ENCODE data around the gene COA1. TPM values are rescaled to one million over a fixed set of nuclear protein-coding genes. Genes with fewer than 3 reads are reported as not detected.
"Not testable (repeated sequence)": the region's sequence is repeated elsewhere in the genome, so short reads cannot be mapped to it uniquely, and the experiment has no call there.

COA1 gene
- total RNA-seq, 2 donors from 2014 or later, result 36.8 to 52.4 TPM

GRCh38 chr7:43747328-43748105 lies 18.2 kb upstream of the COA1 start:
- Histone ChIP-seq H3K4me3 (no peak overlapping the region), H3K4me1 (no peaks in the 10 kb centered on the region), H3K27me3 (no peaks in the 10 kb centered on the region), H3K27ac (no peak overlapping the region), H3K9me3 (no peaks in the 10 kb centered on the region), H3K36me3 (replicated peaks in 1 of 2; ENCODE audit: insufficient read depth in 1 of 2, low read depth in 2 of 2) (no peaks in the 10 kb centered on the region)
- no peak for ATAC-seq
- intact Hi-C loops (cut with DNase I), result no loop called here
- WGBS, 2 donors, result 78 to 80% methylated on average over 9 of the region's 9 CpGs
- TF ChIP-seq POLR2A (IDR thresholded peaks at IDR 0.05), result no peak
- TF ChIP-seq, protein P1, sequence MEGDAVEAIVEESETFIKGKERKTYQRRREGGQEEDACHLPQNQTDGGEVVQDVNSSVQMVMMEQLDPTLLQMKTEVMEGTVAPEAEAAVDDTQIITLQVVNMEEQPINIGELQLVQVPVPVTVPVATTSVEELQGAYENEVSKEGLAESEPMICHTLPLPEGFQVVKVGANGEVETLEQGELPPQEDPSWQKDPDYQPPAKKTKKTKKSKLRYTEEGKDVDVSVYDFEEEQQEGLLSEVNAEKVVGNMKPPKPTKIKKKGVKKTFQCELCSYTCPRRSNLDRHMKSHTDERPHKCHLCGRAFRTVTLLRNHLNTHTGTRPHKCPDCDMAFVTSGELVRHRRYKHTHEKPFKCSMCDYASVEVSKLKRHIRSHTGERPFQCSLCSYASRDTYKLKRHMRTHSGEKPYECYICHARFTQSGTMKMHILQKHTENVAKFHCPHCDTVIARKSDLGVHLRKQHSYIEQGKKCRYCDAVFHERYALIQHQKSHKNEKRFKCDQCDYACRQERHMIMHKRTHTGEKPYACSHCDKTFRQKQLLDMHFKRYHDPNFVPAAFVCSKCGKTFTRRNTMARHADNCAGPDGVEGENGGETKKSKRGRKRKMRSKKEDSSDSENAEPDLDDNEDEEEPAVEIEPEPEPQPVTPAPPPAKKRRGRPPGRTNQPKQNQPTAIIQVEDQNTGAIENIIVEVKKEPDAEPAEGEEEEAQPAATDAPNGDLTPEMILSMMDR (IDR thresholded peaks at IDR 0.05), result no peak
- DNase-seq, result no peak

DNA sequence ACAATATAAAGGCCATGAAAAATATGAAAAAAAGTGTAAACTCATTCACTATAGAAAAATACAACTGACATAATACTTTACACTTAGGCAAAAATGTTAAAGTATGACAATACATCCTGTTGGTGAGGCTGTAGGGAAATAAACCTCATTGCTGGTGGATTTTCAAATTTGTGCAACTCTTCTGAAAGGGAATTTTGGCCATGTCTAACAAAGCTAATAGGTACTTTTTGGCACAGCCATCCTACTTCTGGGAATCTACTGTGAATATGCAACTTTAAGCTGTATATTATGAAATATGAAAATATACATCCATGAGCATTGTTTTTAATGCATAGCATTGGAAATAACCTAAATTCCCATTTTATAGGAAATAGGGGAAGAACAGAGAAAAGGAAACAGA lies 13.4 kb upstream of the COA1 start:
- no peaks in the 10 kb centered on the region for H3K9me3 ChIP-seq
- no peaks in the 10 kb centered on the region for H3K27me3 ChIP-seq
- no peak overlapping the region for H3K4me3 ChIP-seq
- ATAC-seq, result no peak
- TF ChIP-seq POLR2A (IDR thresholded peaks at IDR 0.05), result no peak
- TF ChIP-seq, protein P1 (IDR thresholded peaks at IDR 0.05), result no peak
- DNase-seq, result no peak
- H3K27ac ChIP-seq, result no peak overlapping the region
- H3K4me1 ChIP-seq, result no peaks in the 10 kb centered on the region
- intact Hi-C loops (cut with DNase I), result no loop called here
- H3K36me3 ChIP-seq (replicated peaks in 1 of 2; ENCODE audit: insufficient read depth in 1 of 2, low read depth in 2 of 2), result no peaks in the 10 kb centered on the region

DNA sequence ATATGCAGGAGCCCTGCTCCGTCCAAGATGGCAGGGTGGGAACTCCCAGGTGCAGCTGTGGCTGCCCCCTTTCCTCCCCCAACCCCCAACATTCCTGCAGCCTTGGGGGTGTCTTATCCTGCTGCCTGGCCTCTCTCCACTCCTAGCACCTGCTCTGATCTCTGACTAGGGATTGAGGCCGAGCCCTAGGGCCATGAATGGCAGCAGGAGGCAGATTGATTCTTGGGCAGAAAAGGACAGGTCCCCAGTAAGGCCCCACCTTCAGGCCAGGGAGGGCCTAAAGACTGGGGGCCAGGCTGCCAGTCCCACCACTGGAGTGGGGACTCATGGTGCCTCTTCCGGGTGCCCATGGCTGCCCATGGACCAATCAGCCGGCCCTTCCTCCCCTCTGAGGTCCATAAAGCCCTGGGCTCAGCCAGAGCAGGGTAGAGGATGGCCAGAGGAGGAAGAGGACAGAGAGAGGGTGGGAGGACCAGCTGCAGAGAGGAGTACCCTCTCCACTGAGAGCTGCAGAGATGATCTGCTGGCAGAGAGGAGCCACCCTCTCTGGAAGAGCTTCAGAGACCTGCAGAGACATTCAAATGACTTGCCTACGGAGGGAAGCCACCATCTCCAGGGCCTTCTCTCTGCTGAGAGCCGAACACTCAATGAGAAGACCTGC lies 8.3 kb upstream of the COA1 start:
- Histone ChIP-seq H3K4me3 (no peak overlapping the region), H3K27me3 (no peaks in the 10 kb centered on the region), H3K36me3 (replicated peaks in 1 of 2; ENCODE audit: insufficient read depth in 1 of 2, low read depth in 2 of 2) (no peaks in the 10 kb centered on the region), H3K9me3 (no peaks in the 10 kb centered on the region), H3K27ac (no peak overlapping the region), H3K4me1 (no peaks in the 10 kb centered on the region)
- no peak for DNase-seq
- intact Hi-C loops (cut with DNase I), result no loop called here
- 87 to 88% methylated on average over 3 to 6 of the region's 6 CpGs for WGBS, 2 donors
- ATAC-seq, result no peak
- TF ChIP-seq, protein P1 (IDR thresholded peaks at IDR 0.05), result no peak
- TF ChIP-seq POLR2A (IDR thresholded peaks at IDR 0.05), result no peak

- DNase-seq (no peak), ATAC-seq (peak; percentile 79)
- intact Hi-C loops (cut with DNase I), result no loop called here
- 44 to 52% methylated on average over 2 of the region's 2 CpGs for WGBS, 2 donors
- Histone ChIP-seq H3K36me3 (replicated peaks in 1 of 2; ENCODE audit: insufficient read depth in 1 of 2, low read depth in 2 of 2) (no peaks in the 10 kb centered on the region), H3K27me3 (no peaks in the 10 kb centered on the region), H3K4me3 (no peak overlapping the region), H3K4me1 (no peaks in the 10 kb centered on the region), H3K9me3 (no peaks in the 10 kb centered on the region), H3K27ac (peak overlapping the region in 1 of 4 donors; percentile 28)
- TF ChIP-seq POLR2A (IDR thresholded peaks at IDR 0.05), result no peak
Measured at GRCh38 chr7:43735802-43736603, 6.7 kb upstream of the COA1 start.

GRCh38 chr7:43735403-43735801 lies 6.1 kb upstream of the COA1 start:
- Histone ChIP-seq H3K36me3 (replicated peaks in 1 of 2; ENCODE audit: insufficient read depth in 1 of 2, low read depth in 2 of 2) (no peaks in the 10 kb centered on the region), H3K9me3 (no peaks in the 10 kb centered on the region)
- intact Hi-C loops (cut with DNase I), result no loop called here

DNA sequence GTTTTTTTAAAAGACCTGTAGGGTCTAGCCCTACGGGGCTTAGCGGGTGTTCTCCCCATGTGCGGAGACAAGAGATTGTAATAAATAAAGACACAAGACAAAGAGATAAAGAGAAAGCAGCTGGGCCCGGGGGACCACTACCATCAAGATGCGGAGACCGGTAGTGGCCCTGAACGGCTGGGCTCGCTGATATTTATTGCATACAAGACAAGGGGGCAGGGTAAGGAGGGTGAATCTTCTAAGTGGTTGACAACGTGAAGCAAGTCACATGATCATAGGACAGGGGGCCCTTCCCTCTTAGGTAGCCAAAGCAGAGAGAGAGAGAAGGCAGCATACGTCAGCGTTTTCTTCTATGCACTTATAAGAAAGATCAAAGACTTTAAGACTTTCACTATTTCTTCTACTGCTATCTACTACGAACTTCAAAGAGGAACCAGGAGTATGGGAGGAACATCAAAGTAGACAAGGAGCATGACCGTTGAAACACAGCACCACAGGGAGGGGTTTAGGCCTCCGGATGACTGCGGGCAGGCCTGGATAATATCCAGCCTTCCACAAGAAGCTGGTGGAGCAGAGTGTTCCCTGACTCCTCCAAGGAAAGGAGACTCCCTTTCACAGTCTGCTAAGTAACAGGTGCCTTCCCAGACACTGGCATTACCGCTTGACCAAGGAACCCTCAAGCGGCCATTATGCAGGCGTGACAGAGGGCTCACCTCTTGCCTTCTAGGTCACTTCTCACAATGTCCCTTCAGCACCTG lies 5.4 kb upstream of the COA1 start:
- 70 to 77% methylated on average over 18 of the region's 18 CpGs for WGBS, 2 donors
- H3K4me1 ChIP-seq; H3K27me3 ChIP-seq; H3K4me3 ChIP-seq; intact Hi-C loops (cut with DNase I); H3K36me3 ChIP-seq (replicated peaks in 1 of 2; ENCODE audit: insufficient read depth in 1 of 2, low read depth in 2 of 2); H3K9me3 ChIP-seq; ATAC-seq; H3K27ac ChIP-seq; DNase-seq: not testable (repeated sequence)

More at GRCh38 chr7:43735403-43735801, 6.1 kb upstream of the COA1 start:
- WGBS, 2 donors, result 95 to 100% methylated on average over 1 of the region's 1 CpG
- H3K4me3 ChIP-seq, result no peak overlapping the region
- DNase-seq (no peak), ATAC-seq (no peak)
- peaks cover under 1% of the 10 kb centered on the region for H3K4me1 ChIP-seq
- no peak for TF ChIP-seq POLR2A (IDR thresholded peaks at IDR 0.05)
- TF ChIP-seq, protein P1 (IDR thresholded peaks at IDR 0.05), result no peak
- H3K27me3 ChIP-seq, result no peaks in the 10 kb centered on the region
- peak overlapping the region in 1 of 4 donors; percentile 28 for H3K27ac ChIP-seq

GRCh38 chr7:43731494-43731893 lies 2.2 kb upstream of the COA1 start:
- H3K27ac ChIP-seq; H3K9me3 ChIP-seq; H3K36me3 ChIP-seq (replicated peaks in 1 of 2; ENCODE audit: insufficient read depth in 1 of 2, low read depth in 2 of 2); H3K27me3 ChIP-seq; H3K4me3 ChIP-seq; intact Hi-C loops (cut with DNase I); ATAC-seq; DNase-seq: not testable (repeated sequence)
- WGBS, 2 donors, result 67 to 83% methylated on average over 3 of the region's 3 CpGs
- peaks cover 26% of the 10 kb centered on the region for H3K4me1 ChIP-seq
